Kasumi-1 (cell line): ENCODE measurements around the gene GGT7.
"Not testable (repeated sequence)": the region's sequence is repeated elsewhere in the genome, so short reads cannot be mapped to it uniquely, and the experiment has no call there.

Experiments used
- DNase-seq, 2 experiments: peaks; one replicate each; lab custom pipeline; 2025; lab: John Stamatoyannopoulos, UW

Gene GGT7

GRCh38 chr20:34883087-34883688 lies 10.5 kb upstream of the GGT7 start:
- no peak for DNase-seq

GRCh38 chr20:34881689-34882088 lies 9.0 kb upstream of the GGT7 start:
- no peak for DNase-seq

GRCh38 chr20:34880971-34881370 lies 8.3 kb upstream of the GGT7 start:
- DNase-seq, result not testable (repeated sequence)

- DNase-seq, result no peak
Measured at GRCh38 chr20:34880215-34880850, 7.7 kb upstream of the GGT7 start.

GRCh38 chr20:34876406-34877282 lies 4.0 kb upstream of the GGT7 start, which contains the start of gene ACSS2:
Gene ACSS2, plus strand, starts transcription at chr20:34876612. Its CDS starts 34 bp downstream, at chr20:34876646.
- DNase-seq, result no peak

GRCh38 chr20:34875642-34876405 lies 3.2 kb upstream of the GGT7 start:
- peak; percentile 99 for DNase-seq

GRCh38 chr20:34874094-34874654 lies 1.5 kb upstream of the GGT7 start:
- DNase-seq, result peak; percentile 91 to 96

- no peak for DNase-seq
Measured at GRCh38 chr20:34873583-34874093, 982 bp upstream of the GGT7 start.

- DNase-seq, result no peak
Measured at GRCh38 chr20:34871966-34872621, 562 bp downstream of the GGT7 start.

- DNase-seq, result no peak
Measured at GRCh38 chr20:34871320-34871926, 1.2 kb downstream of the GGT7 start.

- no peak for DNase-seq
Measured at GRCh38 chr20:34864216-34864615, 8.4 kb downstream of the GGT7 start.

- DNase-seq, result no peak
Measured at GRCh38 chr20:34863421-34863965, 9.2 kb downstream of the GGT7 start.

GRCh38 chr20:34862724-34863123 lies 9.9 kb downstream of the GGT7 start:
- DNase-seq, result no peak

- no peak for DNase-seq
Measured at GRCh38 chr20:34861386-34862084, 11.1 kb downstream of the GGT7 start.

- no peak for DNase-seq
Measured at GRCh38 chr20:34859826-34860545, 12.7 kb downstream of the GGT7 start.

GRCh38 chr20:34859367-34859766 lies 13.3 kb downstream of the GGT7 start:
- DNase-seq, result no peak

GRCh38 chr20:34852298-34852697 lies 20.4 kb downstream of the GGT7 start:
- no peak for DNase-seq

GRCh38 chr20:34850969-34851368 lies 21.7 kb downstream of the GGT7 start:
- no peak for DNase-seq

GRCh38 chr20:34849778-34850177 lies 22.9 kb downstream of the GGT7 start:
- no peak for DNase-seq
